Astrocyte of the cerebellum (primary cell): Measurements from ENCODE around the gene GSX1.

Experiments
- DNase-seq: peaks from one replicate; pipeline ENCODE4 v3.0.0-alpha.2; 2011; ENCODE audit warnings: low read depth
- H3K4me3 ChIP-seq: 2 replicates; pipeline ENCODE4 v1.5.1; 2011; ENCODE audit warnings: mild to moderate bottlenecking, low read depth, low read length, moderate library complexity
- CTCF ChIP-seq: IDR thresholded peaks from 2 replicates; pipeline ENCODE4 v1.5.1; 2012; ENCODE audit warnings: low read length, low read depth, moderate library complexity, mild to moderate bottlenecking; ENCODE audit errors: missing control alignments
- in situ Hi-C: cut with HindIII; loops from 2 replicates; pipeline ENCODE4 v1.10.0; 2017; ENCODE audit warnings: low sequenced_read_pairs

The GSX1 gene

GRCh38 chr13:27789153-27789494, 3.2 kb upstream of the GSX1 start:
- H3K4me3 ChIP-seq, result no peak overlapping the region
- DNase-seq, result no peak
- no peak for TF ChIP-seq CTCF
- in situ Hi-C loops, result no loop called here

- DNase-seq, result no peak
- H3K4me3 ChIP-seq, result no peak overlapping the region
- in situ Hi-C loops, result no loop called here
- TF ChIP-seq CTCF, result no peak
Measured at GRCh38 chr13:27789495-27790303, 2.6 kb upstream of the GSX1 start.

- DNase-seq, result no peak
- in situ Hi-C loops, result no loop called here
- TF ChIP-seq CTCF, result no peak
- H3K4me3 ChIP-seq, result no peak overlapping the region
Measured at GRCh38 chr13:27790523-27790922, 1.8 kb upstream of the GSX1 start.

GRCh38 chr13:27791146-27791900, 960 bp upstream of the GSX1 start:
- TF ChIP-seq CTCF, result no peak
- H3K4me3 ChIP-seq, result peak overlapping the region; percentile 10
- DNase-seq, result no peak
- in situ Hi-C loops, result no loop called here

- no peak for DNase-seq
- TF ChIP-seq CTCF, result no peak
- no peak overlapping the region for H3K4me3 ChIP-seq
- in situ Hi-C loops, result no loop called here
Measured at GRCh38 chr13:27791901-27792392, 336 bp upstream of the GSX1 start.

- H3K4me3 ChIP-seq, result no peak overlapping the region
- in situ Hi-C loops, result no loop called here
- no peak for DNase-seq
- no peak for TF ChIP-seq CTCF
Measured at GRCh38 chr13:27793507-27794367, 1.5 kb downstream of the GSX1 start.
